Astrocyte of the spinal cord (primary cell): ENCODE data around the gene ZNF816.
"Not testable (repeated sequence)": the region's sequence is repeated elsewhere in the genome, so short reads cannot be mapped to it uniquely, and the experiment has no call there.

ENCODE experiments used
- DNase-seq: peaks from one replicate; pipeline ENCODE4 v3.0.0; 2011; ENCODE audit warnings: low read depth, low spot score
- H3K4me3 ChIP-seq: 2 replicates; pipeline ENCODE4 v1.5.1; 2011; ENCODE audit warnings: low read depth, mild to moderate bottlenecking, low read length, moderate library complexity
- CTCF ChIP-seq: IDR thresholded peaks from 2 replicates; pipeline ENCODE4 v1.5.1; 2012; ENCODE audit warnings: low read depth, mild to moderate bottlenecking, low read length, inconsistent platforms
- in situ Hi-C: cut with HindIII; loops from 2 replicates; pipeline ENCODE4 v1.10.0; 2017; ENCODE audit warnings: low sequenced_read_pairs

ZNF816 gene

GRCh38 chr19:52948025-52948770 is 14.5 kb downstream of the ZNF816 start:
- in situ Hi-C loops = no loop called here
- no peak overlapping the region for H3K4me3 ChIP-seq
- no peak for TF ChIP-seq CTCF
- no peak for DNase-seq

- H3K4me3 ChIP-seq = no peak overlapping the region
- in situ Hi-C loops = no loop called here
- DNase-seq = peak; percentile 17
- no peak for TF ChIP-seq CTCF
Observed at GRCh38 chr19:52946322-52947310, 16.1 kb downstream of the ZNF816 start.

GRCh38 chr19:52945652-52946321 is 16.9 kb downstream of the ZNF816 start:
- in situ Hi-C loops = no loop called here
- H3K4me3 ChIP-seq = no peak overlapping the region
- DNase-seq = no peak
- TF ChIP-seq CTCF = no peak

- in situ Hi-C loops, DNase-seq, H3K4me3 ChIP-seq: not testable (repeated sequence)
Observed at GRCh38 chr19:52944703-52945493, 17.8 kb downstream of the ZNF816 start.

GRCh38 chr19:52943884-52944643 is 18.6 kb downstream of the ZNF816 start:
- no peak for DNase-seq
- no peak overlapping the region for H3K4me3 ChIP-seq
- in situ Hi-C loops = no loop called here
- no peak for TF ChIP-seq CTCF

GRCh38 chr19:52943134-52943883 is 19.4 kb downstream of the ZNF816 start:
- in situ Hi-C loops = no loop called here
- peak overlapping the region; percentile 86 for H3K4me3 ChIP-seq
- no peak for DNase-seq
- TF ChIP-seq CTCF = no peak
